WTC11 (cell line): ENCODE data around the gene SDK2.

ENCODE experiments used
- CBFB ChIP-seq: sonication (generic); formaldehyde crosslinking; IDR thresholded peaks from 2 replicates; pipeline ENCODE4 v1.8.1; 2022; ENCODE audit warnings: mild to moderate bottlenecking, low read depth, missing genetic modification reagents
- CTCF ChIP-seq: fragments of 200-600 bp; IDR thresholded peaks from 2 replicates; pipeline ENCODE4 v1.8.0; 2022; ENCODE audit warnings: antibody characterized with exemption
- E2F4 ChIP-seq: sonication (generic); formaldehyde crosslinking; IDR thresholded peaks from 2 replicates; pipeline ENCODE4 v1.8.1; 2022; ENCODE audit warnings: low read depth, mild to moderate bottlenecking, moderate library complexity, missing genetic modification reagents, borderline replicate concordance
- ERG ChIP-seq: fragments of 250-450 bp; sonication (Bioruptor Pico); IDR thresholded peaks from 2 replicates; pipeline ENCODE4 v1.8.0; 2021; ENCODE audit warnings: mild to moderate bottlenecking
- FOXJ3 ChIP-seq: sonication (generic); formaldehyde crosslinking; IDR thresholded peaks from 2 replicates; pipeline ENCODE4 v1.9.0; 2021; ENCODE audit warnings: missing genetic modification reagents, mild to moderate bottlenecking, borderline replicate concordance
- NR1H2 ChIP-seq: sonication (generic); formaldehyde crosslinking; IDR thresholded peaks from 2 replicates; pipeline ENCODE4 v1.9.0; 2021; ENCODE audit warnings: mild to moderate bottlenecking, moderate library complexity, missing genetic modification reagents
- NR2C2 ChIP-seq: sonication (generic); formaldehyde crosslinking; IDR thresholded peaks from 2 replicates; pipeline ENCODE4 v1.8.0; 2022; ENCODE audit warnings: mild to moderate bottlenecking, missing genetic modification reagents
- NR3C1 ChIP-seq: sonication (generic); formaldehyde crosslinking; conservative IDR thresholded peaks from 2 replicates; pipeline ENCODE4 v1.8.1; 2023; ENCODE audit warnings: low read depth, mild to moderate bottlenecking, missing genetic modification reagents
- USF1 ChIP-seq: sonication (generic); formaldehyde crosslinking; IDR thresholded peaks from 2 replicates; pipeline ENCODE4 v1.8.0; 2022; ENCODE audit warnings: mild to moderate bottlenecking, missing genetic modification reagents
- ZNF232 ChIP-seq: sonication (generic); formaldehyde crosslinking; IDR thresholded peaks from 2 replicates; pipeline ENCODE4 v1.8.0; 2022; ENCODE audit warnings: mild to moderate bottlenecking, missing genetic modification reagents
- ZNF425 ChIP-seq: fragments of 250-450 bp; sonication (Bioruptor Pico); conservative IDR thresholded peaks from 2 replicates; pipeline ENCODE4 v1.9.0; 2021; ENCODE audit warnings: mild to moderate bottlenecking
- TF ChIP-seq, protein P1 (sequence below): sonication (generic); formaldehyde crosslinking; IDR thresholded peaks from 2 replicates; pipeline ENCODE4 v1.8.0; 2022; ENCODE audit warnings: mild to moderate bottlenecking, missing genetic modification reagents

GRCh38 chr17:73650140-73650539, 5.9 kb upstream of the SDK2 start:
- TF ChIP-seq CTCF, result no peak
- TF ChIP-seq NR3C1 (CRISPR knock-in tag), result no peak
- TF ChIP-seq FOXJ3, result no peak
- TF ChIP-seq ERG (CRISPR knock-in tag), result no peak
- no peak for TF ChIP-seq CBFB (CRISPR knock-in tag)
- TF ChIP-seq NR1H2 (CRISPR knock-in tag), result no peak
- no peak for TF ChIP-seq USF1 (CRISPR knock-in tag)
- TF ChIP-seq, protein P1, sequence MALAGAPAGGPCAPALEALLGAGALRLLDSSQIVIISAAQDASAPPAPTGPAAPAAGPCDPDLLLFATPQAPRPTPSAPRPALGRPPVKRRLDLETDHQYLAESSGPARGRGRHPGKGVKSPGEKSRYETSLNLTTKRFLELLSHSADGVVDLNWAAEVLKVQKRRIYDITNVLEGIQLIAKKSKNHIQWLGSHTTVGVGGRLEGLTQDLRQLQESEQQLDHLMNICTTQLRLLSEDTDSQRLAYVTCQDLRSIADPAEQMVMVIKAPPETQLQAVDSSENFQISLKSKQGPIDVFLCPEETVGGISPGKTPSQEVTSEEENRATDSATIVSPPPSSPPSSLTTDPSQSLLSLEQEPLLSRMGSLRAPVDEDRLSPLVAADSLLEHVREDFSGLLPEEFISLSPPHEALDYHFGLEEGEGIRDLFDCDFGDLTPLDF (CRISPR knock-in tag), result no peak
- TF ChIP-seq E2F4 (CRISPR knock-in tag), result no peak
- TF ChIP-seq ZNF232 (CRISPR knock-in tag), result no peak
- TF ChIP-seq NR2C2 (CRISPR knock-in tag), result no peak
- no peak for TF ChIP-seq ZNF425
